Measurements from ENCODE around the gene AK4.
A peak's percentile ranks its signal among the peaks of the same experiment; 100 is the strongest.

The AK4 gene

DNA sequence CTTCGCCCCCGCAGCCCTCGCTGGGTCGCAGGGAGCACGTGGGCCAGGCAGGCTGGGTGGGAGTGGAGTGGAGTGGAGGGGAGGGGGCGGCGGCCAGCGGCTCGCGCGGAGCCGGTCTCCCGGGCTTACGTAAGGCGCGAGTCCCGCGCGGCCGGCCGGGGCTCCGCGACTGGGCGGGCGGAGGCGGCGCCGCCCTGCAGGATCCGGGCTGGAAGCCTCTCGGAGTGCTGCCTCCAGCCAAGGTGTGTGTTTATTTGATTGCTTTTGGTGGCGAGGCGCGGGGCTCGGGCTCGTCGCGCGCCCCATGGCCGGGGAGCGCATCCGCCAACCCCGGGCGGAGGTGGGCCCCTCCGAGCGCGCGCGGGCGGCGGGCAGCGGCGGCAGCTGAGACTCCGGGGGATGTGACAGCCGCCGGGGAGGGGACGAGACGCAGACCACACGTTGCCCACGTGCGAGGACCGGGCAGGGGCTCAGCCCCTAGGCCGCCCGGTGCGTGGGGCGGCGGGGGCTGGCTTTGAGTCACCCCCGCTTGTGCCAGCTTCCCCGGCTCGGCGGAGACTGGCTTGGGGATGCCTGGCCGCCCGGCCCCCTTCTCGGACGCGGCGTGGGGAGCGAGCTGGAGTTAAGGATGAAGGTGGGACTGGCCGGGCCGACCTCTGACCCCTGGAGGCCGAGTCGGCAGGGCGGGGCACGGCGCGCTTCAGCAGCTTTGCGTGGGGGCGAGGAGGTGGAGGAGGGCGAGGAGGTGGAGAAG, 402 bp upstream of the AK4 start (continued):
- TF ChIP-seq, protein P1, sequence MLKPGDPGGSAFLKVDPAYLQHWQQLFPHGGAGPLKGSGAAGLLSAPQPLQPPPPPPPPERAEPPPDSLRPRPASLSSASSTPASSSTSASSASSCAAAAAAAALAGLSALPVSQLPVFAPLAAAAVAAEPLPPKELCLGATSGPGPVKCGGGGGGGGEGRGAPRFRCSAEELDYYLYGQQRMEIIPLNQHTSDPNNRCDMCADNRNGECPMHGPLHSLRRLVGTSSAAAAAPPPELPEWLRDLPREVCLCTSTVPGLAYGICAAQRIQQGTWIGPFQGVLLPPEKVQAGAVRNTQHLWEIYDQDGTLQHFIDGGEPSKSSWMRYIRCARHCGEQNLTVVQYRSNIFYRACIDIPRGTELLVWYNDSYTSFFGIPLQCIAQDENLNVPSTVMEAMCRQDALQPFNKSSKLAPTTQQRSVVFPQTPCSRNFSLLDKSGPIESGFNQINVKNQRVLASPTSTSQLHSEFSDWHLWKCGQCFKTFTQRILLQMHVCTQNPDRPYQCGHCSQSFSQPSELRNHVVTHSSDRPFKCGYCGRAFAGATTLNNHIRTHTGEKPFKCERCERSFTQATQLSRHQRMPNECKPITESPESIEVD (tag by site-specific recombination; IDR thresholded peaks at IDR 0.05) = no peak
- TF ChIP-seq, protein P2, sequence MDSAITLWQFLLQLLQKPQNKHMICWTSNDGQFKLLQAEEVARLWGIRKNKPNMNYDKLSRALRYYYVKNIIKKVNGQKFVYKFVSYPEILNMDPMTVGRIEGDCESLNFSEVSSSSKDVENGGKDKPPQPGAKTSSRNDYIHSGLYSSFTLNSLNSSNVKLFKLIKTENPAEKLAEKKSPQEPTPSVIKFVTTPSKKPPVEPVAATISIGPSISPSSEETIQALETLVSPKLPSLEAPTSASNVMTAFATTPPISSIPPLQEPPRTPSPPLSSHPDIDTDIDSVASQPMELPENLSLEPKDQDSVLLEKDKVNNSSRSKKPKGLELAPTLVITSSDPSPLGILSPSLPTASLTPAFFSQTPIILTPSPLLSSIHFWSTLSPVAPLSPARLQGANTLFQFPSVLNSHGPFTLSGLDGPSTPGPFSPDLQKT (IDR thresholded peaks at IDR 0.05; ENCODE audit: borderline replicate concordance, low read depth, low read length) = no peak
- TF ChIP-seq ZNF354C (tag by site-specific recombination; IDR thresholded peaks at IDR 0.05; ENCODE audit: borderline replicate concordance, low read depth) (no peak), ZBTB21 (tag by site-specific recombination; IDR thresholded peaks at IDR 0.05) (no peak), ZBTB48 (tag by site-specific recombination; IDR thresholded peaks at IDR 0.05) (peak; percentile 57), ZXDB (tag by site-specific recombination; IDR thresholded peaks at IDR 0.05) (peak; percentile 8), ZSCAN30 (tag by site-specific recombination; IDR thresholded peaks at IDR 0.05) (no peak; the same call in 1 of the 2 replicates), ZNF792 (tag by site-specific recombination; IDR thresholded peaks at IDR 0.05) (no peak), ZNF391 (tag by site-specific recombination; IDR thresholded peaks at IDR 0.05; ENCODE audit: borderline replicate concordance, low read depth) (no peak; the same call in 1 of the 2 replicates), SCRT1 (tag by site-specific recombination; IDR thresholded peaks at IDR 0.05; ENCODE audit: borderline replicate concordance) (no peak), ZNF501 (tag by site-specific recombination; IDR thresholded peaks at IDR 0.05) (0 out of 2 replicates have a peak, but pooled peaks have one; percentile 77), ZNF211 (tag by site-specific recombination; IDR thresholded peaks at IDR 0.05; ENCODE audit: low read depth) (no peak), ZNF174 (tag by site-specific recombination; IDR thresholded peaks at IDR 0.05) (no peak), ZNF433 (tag by site-specific recombination; IDR thresholded peaks at IDR 0.05; ENCODE audit: low read depth) (no peak), SETDB1 (IDR thresholded peaks at IDR 0.05; ENCODE audit: insufficient read length, low read length) (no peak), ZNF610 (tag by site-specific recombination; IDR thresholded peaks at IDR 0.05; ENCODE audit: borderline replicate concordance) (no peak; the same call in 1 of the 2 replicates), ZNF664 (tag by site-specific recombination; IDR thresholded peaks at IDR 0.05) (no peak), ZNF416 (tag by site-specific recombination; IDR thresholded peaks at IDR 0.05) (no peak), ZNF558 (tag by site-specific recombination; IDR thresholded peaks at IDR 0.05) (no peak), ZNF791 (tag by site-specific recombination; IDR thresholded peaks at IDR 0.05) (no peak), ZNF585B (tag by site-specific recombination; IDR thresholded peaks at IDR 0.05) (no peak), TRIM28 (IDR thresholded peaks at IDR 0.05; ENCODE audit: borderline replicate concordance, low read length) (no peak), ZNF785 (tag by site-specific recombination; IDR thresholded peaks at IDR 0.05) (no peak), BCL11A (tag by site-specific recombination; IDR thresholded peaks at IDR 0.05; ENCODE audit: low read depth) (peak; percentile 91), ZNF121 (tag by site-specific recombination; IDR thresholded peaks at IDR 0.05) (0 out of 2 replicates have a peak, but pooled peaks have one; percentile 22), ZIC2 (tag by site-specific recombination; IDR thresholded peaks at IDR 0.05) (peak; percentile 27), ZNF555 (tag by site-specific recombination; conservative IDR thresholded peaks at IDR 0.05) (no peak)
- TF ChIP-seq, protein P3, sequence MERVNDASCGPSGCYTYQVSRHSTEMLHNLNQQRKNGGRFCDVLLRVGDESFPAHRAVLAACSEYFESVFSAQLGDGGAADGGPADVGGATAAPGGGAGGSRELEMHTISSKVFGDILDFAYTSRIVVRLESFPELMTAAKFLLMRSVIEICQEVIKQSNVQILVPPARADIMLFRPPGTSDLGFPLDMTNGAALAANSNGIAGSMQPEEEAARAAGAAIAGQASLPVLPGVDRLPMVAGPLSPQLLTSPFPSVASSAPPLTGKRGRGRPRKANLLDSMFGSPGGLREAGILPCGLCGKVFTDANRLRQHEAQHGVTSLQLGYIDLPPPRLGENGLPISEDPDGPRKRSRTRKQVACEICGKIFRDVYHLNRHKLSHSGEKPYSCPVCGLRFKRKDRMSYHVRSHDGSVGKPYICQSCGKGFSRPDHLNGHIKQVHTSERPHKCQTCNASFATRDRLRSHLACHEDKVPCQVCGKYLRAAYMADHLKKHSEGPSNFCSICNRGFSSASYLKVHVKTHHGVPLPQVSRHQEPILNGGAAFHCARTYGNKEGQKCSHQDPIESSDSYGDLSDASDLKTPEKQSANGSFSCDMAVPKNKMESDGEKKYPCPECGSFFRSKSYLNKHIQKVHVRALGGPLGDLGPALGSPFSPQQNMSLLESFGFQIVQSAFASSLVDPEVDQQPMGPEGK (tag by site-specific recombination; IDR thresholded peaks at IDR 0.05) = peak; percentile 91
- TF ChIP-seq, protein P4, sequence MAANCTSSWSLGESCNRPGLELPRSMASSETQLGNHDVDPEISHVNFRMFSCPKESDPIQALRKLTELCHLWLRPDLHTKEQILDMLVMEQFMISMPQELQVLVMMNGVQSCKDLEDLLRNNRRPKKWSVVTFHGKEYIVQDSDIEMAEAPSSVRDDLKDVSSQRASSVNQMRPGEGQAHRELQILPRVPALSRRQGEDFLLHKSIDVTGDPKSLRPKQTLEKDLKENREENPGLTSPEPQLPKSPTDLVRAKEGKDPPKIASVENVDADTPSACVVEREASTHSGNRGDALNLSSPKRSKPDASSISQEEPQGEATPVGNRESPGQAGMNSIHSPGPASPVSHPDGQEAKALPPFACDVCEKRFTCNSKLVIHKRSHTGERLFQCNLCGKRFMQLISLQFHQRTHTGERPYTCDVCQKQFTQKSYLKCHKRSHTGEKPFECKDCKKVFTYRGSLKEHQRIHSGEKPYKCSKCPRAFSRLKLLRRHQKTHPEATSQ (tag by site-specific recombination; IDR thresholded peaks at IDR 0.05) = no peak
- TF ChIP-seq, protein P5, sequence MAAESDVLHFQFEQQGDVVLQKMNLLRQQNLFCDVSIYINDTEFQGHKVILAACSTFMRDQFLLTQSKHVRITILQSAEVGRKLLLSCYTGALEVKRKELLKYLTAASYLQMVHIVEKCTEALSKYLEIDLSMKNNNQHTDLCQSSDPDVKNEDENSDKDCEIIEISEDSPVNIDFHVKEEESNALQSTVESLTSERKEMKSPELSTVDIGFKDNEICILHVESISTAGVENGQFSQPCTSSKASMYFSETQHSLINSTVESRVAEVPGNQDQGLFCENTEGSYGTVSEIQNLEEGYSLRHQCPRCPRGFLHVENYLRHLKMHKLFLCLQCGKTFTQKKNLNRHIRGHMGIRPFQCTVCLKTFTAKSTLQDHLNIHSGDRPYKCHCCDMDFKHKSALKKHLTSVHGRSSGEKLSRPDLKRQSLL (tag by site-specific recombination; IDR thresholded peaks at IDR 0.05) = no peak
- TF ChIP-seq, protein P6, sequence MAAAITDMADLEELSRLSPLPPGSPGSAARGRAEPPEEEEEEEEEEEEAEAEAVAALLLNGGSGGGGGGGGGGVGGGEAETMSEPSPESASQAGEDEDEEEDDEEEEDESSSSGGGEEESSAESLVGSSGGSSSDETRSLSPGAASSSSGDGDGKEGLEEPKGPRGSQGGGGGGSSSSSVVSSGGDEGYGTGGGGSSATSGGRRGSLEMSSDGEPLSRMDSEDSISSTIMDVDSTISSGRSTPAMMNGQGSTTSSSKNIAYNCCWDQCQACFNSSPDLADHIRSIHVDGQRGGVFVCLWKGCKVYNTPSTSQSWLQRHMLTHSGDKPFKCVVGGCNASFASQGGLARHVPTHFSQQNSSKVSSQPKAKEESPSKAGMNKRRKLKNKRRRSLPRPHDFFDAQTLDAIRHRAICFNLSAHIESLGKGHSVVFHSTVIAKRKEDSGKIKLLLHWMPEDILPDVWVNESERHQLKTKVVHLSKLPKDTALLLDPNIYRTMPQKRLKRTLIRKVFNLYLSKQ (tag by site-specific recombination; IDR thresholded peaks at IDR 0.05; ENCODE audit: borderline replicate concordance) = no peak

Data from HEK293 (cell line).